A673 (cell line): ENCODE data around the gene KCNH5. TPM values are rescaled to one million over a fixed set of nuclear protein-coding genes. Genes with fewer than 3 reads are reported as not detected.
A peak's percentile ranks its signal among the peaks of the same experiment; 100 is the strongest.

Experiments
- BruUV-seq: library from RNA; stranded (reverse); fragments of 400-500 nt; replicated peaks from 2 replicates; lab custom pipeline; 2021; lab: Mats Ljungman, UMichigan
- CTCF ChIA-PET: fragments of 300-600 bp; sonication (Branson Sonifier 250); formaldehyde crosslinking; loops from one replicate; lab custom pipeline; 2022; ENCODE audit warnings: antibody characterized with exemption; lab: Charles Lee
- POLR2A ChIA-PET: fragments of 300-600 bp; sonication (Branson Sonifier 250); formaldehyde crosslinking; loops from one replicate; lab custom pipeline; 2022; ENCODE audit warnings: antibody characterized with exemption; ENCODE audit not compliant: low non-redundant PET; lab: Charles Lee
- DNase-seq: peaks from one replicate; pipeline ENCODE4 v3.0.0-alpha.2; 2015; ENCODE audit warnings: low spot score
- H3K27ac ChIP-seq: fragments of 200-600 bp; sonication (generic); 2 replicates; pipeline ENCODE4 v1.5.1; 2016; ENCODE audit warnings: mixed run types, low read depth, mild to moderate bottlenecking, mixed read lengths, antibody characterized with exemption, low read length; ENCODE audit not compliant: poor library complexity, severe bottlenecking
- H3K27me3 ChIP-seq: fragments of 200-600 bp; sonication (generic); replicated peaks from 2 replicates; pipeline ENCODE4 v1.6.1; 2017; ENCODE audit warnings: mixed run types, low read depth, mild to moderate bottlenecking, mixed read lengths, antibody characterized with exemption, low read length; ENCODE audit not compliant: insufficient read depth, poor library complexity
- H3K36me3 ChIP-seq: fragments of 200-600 bp; sonication (generic); 2 replicates; pipeline ENCODE4 v1.6.1; 2016; ENCODE audit warnings: mixed run types, mild to moderate bottlenecking, mixed read lengths, antibody characterized with exemption, low read length; ENCODE audit not compliant: insufficient read depth, poor library complexity, severe bottlenecking
- H3K4me1 ChIP-seq: fragments of 200-600 bp; sonication (generic); 2 replicates; pipeline ENCODE4 v1.6.1; 2017; ENCODE audit warnings: mixed run types, mild to moderate bottlenecking, mixed read lengths, antibody characterized with exemption, low read length; ENCODE audit not compliant: insufficient read depth, poor library complexity, severe bottlenecking
- H3K4me3 ChIP-seq: fragments of 200-600 bp; sonication (generic); 2 replicates; pipeline ENCODE4 v1.5.1; 2016; ENCODE audit warnings: low read depth, mixed run types, mild to moderate bottlenecking, mixed read lengths, low read length; ENCODE audit not compliant: poor library complexity, severe bottlenecking
- H3K9me3 ChIP-seq: fragments of 200-600 bp; sonication (generic); 2 replicates; pipeline ENCODE4 v1.6.1; 2016; ENCODE audit warnings: mixed run types, low read depth, mild to moderate bottlenecking, mixed read lengths, antibody characterized with exemption, low read length; ENCODE audit not compliant: poor library complexity, severe bottlenecking
- EZH2 ChIP-seq: fragments of 200-600 bp; sonication (generic); IDR thresholded peaks from 2 replicates; pipeline ENCODE4 v1.6.1; 2017; ENCODE audit warnings: borderline replicate concordance, low read depth, mild to moderate bottlenecking, mixed read lengths, antibody characterized with exemption, low read length; ENCODE audit not compliant: poor library complexity, severe bottlenecking
- intact Hi-C: fragments of 100-400 bp; cut with micrococcal nuclease; formaldehyde crosslinking; loops from one replicate; pipeline ENCODE4 v1.10.0; 2022; ENCODE audit not compliant: unreplicated experiment
- total RNA-seq: library from RNA; stranded (reverse); gene quantifications from 2 replicates; pipeline ENCODE4 v1.2.3, GENCODE V29; 2021
- TF ChIP-seq, protein P1 (sequence below): fragments of 300-800, 200-600 bp; sonication (generic); conservative IDR thresholded peaks from 2 replicates; pipeline ENCODE4 v1.5.1; 2017; ENCODE audit warnings: low read depth, mild to moderate bottlenecking, antibody characterized with exemption, low read length, moderate library complexity, mixed read lengths

KCNH5 gene
- total RNA-seq, 1 experiment from 2014 or later = 27.9 TPM

- no TSS peak for BruUV-seq
- intact Hi-C loops = no loop called here
- DNase-seq = peak; percentile 18
Observed at GRCh38 chr14:62847168-62847567, 198.1 kb downstream of the KCNH5 start.

DNA sequence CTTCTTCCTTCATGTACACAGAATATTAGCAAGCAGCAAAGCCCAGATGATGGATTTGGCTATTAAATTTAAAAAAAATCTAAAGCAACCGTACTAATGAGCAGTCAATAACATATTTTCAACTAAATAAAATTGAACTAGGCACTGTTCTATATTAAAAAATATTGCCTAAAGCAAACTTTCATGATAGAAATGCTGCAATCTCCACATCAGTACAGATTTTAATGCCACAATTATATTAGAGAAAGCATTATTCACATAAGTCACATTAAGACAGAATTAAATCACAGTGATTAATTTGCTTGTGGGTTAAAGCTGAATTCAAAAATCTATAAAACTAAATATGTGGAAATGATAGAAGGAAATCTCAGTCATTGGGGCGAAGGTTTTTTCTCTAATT lies 200.7 kb downstream of the KCNH5 start:
- Histone ChIP-seq H3K4me3 (no peak overlapping the region), H3K27me3 (no peaks in the 10 kb centered on the region), H3K27ac (no peak overlapping the region), H3K4me1 (peaks cover 3% of the 10 kb centered on the region), H3K9me3 (no peaks in the 10 kb centered on the region), H3K36me3 (no peaks in the 10 kb centered on the region)
- intact Hi-C loops = no loop called here
- no peak for DNase-seq
- no peak for TF ChIP-seq EZH2
- TF ChIP-seq, protein P1, sequence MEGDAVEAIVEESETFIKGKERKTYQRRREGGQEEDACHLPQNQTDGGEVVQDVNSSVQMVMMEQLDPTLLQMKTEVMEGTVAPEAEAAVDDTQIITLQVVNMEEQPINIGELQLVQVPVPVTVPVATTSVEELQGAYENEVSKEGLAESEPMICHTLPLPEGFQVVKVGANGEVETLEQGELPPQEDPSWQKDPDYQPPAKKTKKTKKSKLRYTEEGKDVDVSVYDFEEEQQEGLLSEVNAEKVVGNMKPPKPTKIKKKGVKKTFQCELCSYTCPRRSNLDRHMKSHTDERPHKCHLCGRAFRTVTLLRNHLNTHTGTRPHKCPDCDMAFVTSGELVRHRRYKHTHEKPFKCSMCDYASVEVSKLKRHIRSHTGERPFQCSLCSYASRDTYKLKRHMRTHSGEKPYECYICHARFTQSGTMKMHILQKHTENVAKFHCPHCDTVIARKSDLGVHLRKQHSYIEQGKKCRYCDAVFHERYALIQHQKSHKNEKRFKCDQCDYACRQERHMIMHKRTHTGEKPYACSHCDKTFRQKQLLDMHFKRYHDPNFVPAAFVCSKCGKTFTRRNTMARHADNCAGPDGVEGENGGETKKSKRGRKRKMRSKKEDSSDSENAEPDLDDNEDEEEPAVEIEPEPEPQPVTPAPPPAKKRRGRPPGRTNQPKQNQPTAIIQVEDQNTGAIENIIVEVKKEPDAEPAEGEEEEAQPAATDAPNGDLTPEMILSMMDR = no peak
- BruUV-seq = no TSS peak
- CTCF ChIA-PET = no interaction called here
- POLR2A ChIA-PET = no interaction called here

More at GRCh38 chr14:62847168-62847567, 198.1 kb downstream of the KCNH5 start:
- H3K36me3 ChIP-seq = no peaks in the 10 kb centered on the region
- H3K4me3 ChIP-seq = no peak overlapping the region
- TF ChIP-seq, protein P1 = no peak
- ChIA-PET POLR2A (no interaction called here), CTCF (no interaction called here)
- no peak overlapping the region for H3K27ac ChIP-seq
- peaks cover 15% of the 10 kb centered on the region for H3K4me1 ChIP-seq
- H3K27me3 ChIP-seq = no peaks in the 10 kb centered on the region
- no peaks in the 10 kb centered on the region for H3K9me3 ChIP-seq

- H3K4me1 ChIP-seq = no peaks in the 10 kb centered on the region
- ChIA-PET CTCF (no interaction called here), POLR2A (interaction anchor here (0.6 to 0.7 kb wide), 2 partner anchors 207 to 423 kb away, joined by 3 read pairs; no protein-coding TSS in a partner anchor)
- no TSS peak for BruUV-seq
- intact Hi-C loops = no loop called here
- no peaks in the 10 kb centered on the region for H3K36me3 ChIP-seq
- no peak for DNase-seq
- no peaks in the 10 kb centered on the region for H3K27me3 ChIP-seq
- H3K4me3 ChIP-seq = no peak overlapping the region
- no peak for TF ChIP-seq EZH2
- TF ChIP-seq, protein P1 = no peak
- H3K27ac ChIP-seq = no peak overlapping the region
- peaks cover 7% of the 10 kb centered on the region for H3K9me3 ChIP-seq
Observed at GRCh38 chr14:62824086-62824485, 221.2 kb downstream of the KCNH5 start.
